ENCODE data around the gene ACOT11.
"Not testable (repeated sequence)": the region's sequence is repeated elsewhere in the genome, so short reads cannot be mapped to it uniquely, and the experiment has no call there.

The ACOT11 gene

DNA sequence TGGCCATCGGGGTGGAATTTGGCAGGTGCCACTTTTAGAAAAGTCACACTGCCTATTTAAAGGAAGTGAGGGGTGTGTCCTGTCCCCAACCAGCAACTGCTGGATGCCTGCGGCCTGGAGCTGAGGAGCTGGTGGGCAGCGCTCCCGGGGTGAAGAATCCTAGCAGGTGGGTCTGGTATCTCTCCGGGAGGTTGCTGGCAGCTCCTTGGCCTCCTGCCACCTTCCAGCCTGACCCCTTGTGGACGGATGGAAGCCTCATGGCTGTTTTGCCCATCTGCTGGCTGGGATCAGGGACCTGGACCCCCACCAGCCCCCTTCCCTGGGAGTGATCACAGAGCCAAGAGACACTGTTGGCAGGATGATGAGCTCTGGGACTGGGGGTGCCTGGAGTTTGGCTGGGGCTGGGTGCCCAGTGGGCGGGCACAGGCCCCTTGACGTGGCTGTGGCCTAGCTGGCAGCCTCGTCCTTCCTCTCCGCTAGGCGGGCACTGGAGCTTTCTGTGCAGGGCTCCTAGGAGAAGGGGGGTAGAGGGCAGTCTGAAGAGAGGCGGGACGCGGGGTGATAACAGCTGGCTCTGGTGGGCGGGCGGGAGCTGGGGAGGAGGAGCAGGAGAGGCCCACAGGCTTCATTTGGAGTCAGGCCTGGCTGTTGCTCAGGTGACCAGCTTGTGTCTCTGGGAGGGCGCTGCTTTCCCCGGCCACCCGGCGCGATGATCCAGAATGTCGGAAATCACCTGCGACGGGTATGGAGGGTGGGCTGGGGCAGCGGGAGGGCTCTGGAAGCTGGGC, at the start of gene ACOT11:
ACOT11 (plus strand) TSS at position 628 of the 788 bp plus-strand sequence; CDS start at position 710, 82 bp downstream.
- Mint-ChIP-seq H3K4me1 (ENCODE audit: low read depth) (peaks cover 5% of the 10 kb centered on the region), H3K4me3 (no peak within 1 kb of the TSS), H3K27ac (no peak within 1 kb of the TSS), H3K36me3 (ENCODE audit: low read depth) (no peaks in the 10 kb centered on the region), H3K27me3 (ENCODE audit: low read depth) (peaks cover 8% of the 10 kb centered on the region), H3K9me3 (no peaks in the 10 kb centered on the region)

DNA sequence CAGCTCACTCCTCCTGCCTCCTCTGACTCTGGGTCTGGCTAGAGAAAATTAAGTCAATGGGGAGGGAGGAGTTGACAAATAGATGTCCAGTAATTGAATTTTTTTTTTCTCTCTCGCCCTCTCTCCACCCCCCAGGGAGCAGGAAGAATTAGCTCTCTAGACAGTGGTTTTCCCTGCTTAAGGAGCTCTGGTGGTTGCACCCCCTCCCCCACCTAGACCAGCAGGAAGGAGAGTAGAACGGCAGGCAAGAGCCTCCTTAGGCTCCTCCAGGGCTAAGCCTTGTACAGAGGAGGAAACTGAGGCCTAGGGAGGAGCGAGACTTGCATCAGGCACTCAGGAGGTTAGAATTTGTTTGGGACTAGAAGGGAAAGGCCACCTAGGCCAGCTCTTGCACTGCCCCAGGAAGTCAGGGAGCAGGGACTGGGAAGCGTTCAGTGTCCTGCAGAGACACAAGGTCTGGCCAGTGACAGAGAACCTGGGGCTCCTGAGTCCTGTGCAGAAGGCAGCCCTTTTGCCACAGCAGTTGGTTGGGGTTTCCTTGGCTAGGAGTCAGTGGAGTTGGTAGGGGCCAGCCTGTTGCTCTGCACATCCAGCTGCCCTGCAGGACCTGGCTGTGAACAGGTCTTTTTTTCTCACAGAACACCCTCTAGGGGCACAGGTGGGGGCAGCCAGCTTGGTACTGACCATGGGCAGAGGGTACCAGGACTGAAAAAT, 49.5 kb upstream of the ACOT11 start:
- Mint-ChIP-seq H3K27me3 (ENCODE audit: low read depth) (peaks cover 58% of the 10 kb centered on the region), H3K4me1 (ENCODE audit: low read depth) (peaks cover 5% of the 10 kb centered on the region), H3K27ac (no peak overlapping the region), H3K4me3 (peak overlapping the region; percentile 58), H3K9me3 (no peaks in the 10 kb centered on the region), H3K36me3 (ENCODE audit: low read depth) (peaks cover 3% of the 10 kb centered on the region)

DNA sequence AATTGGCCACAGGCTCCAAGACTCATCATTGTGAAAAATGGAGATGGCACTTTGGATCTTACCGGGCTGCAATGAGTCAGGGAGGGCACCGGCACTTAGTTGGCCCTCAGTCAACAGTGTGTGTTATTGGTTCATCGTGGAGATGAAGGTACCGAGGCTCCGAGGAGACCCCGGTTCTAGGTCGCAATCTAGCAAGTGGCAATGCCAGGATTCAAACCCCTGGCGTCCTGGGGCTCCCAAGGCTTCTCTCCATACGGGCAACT, 49.0 kb upstream of the ACOT11 start:
- Mint-ChIP-seq H3K36me3 (ENCODE audit: low read depth) (peaks cover 3% of the 10 kb centered on the region), H3K27me3 (ENCODE audit: low read depth) (peaks cover 56% of the 10 kb centered on the region), H3K4me1 (ENCODE audit: low read depth) (peaks cover 5% of the 10 kb centered on the region), H3K9me3 (no peaks in the 10 kb centered on the region), H3K4me3 (peak overlapping the region; percentile 58), H3K27ac (no peak overlapping the region)

DNA sequence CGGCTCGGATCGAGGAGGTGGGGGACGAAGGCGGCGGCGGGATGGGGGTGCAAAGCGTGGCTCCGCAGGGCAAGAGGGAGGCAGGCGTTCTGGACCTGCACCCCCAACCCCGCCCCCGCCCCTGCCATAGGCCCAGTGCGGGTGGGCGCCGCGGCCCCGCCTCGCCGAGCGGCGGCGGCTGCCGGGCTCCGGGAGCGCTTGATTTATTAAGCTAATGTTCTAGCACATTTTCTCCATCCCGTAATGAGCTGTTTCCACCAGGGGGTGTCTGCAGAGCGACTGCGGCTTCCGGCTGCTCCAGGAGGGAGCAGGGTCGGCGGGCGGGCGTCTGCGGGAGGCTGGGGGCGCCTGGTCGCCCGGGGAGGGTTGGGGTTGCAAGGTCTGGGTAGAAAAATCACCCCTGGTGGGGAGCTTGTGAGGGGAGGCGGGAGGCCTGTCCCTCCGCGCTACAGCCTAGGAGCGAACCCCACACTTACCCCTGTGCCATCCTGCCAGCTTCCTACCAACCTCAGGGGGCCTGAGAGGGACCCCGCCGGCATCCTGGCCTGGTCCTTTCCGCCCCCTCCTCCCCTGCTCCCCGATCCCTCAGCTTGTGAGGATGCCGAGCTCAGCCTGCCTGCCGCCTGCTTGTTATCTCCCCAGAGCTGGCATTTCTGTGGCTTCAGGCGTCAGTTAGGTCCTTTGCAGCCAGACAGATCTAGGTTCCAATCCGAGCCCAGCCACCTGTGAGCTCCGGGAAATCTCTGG, 48.5 kb upstream of the ACOT11 start:
- no peaks in the 10 kb centered on the region for H3K9me3 Mint-ChIP-seq
- H3K27ac Mint-ChIP-seq, result no peak overlapping the region
- H3K4me1 Mint-ChIP-seq (ENCODE audit: low read depth), result peaks cover 5% of the 10 kb centered on the region
- H3K36me3 Mint-ChIP-seq (ENCODE audit: low read depth), result peaks cover 3% of the 10 kb centered on the region
- peaks cover 53% of the 10 kb centered on the region for H3K27me3 Mint-ChIP-seq (ENCODE audit: low read depth)
- peak overlapping the region; percentile 58 for H3K4me3 Mint-ChIP-seq

DNA sequence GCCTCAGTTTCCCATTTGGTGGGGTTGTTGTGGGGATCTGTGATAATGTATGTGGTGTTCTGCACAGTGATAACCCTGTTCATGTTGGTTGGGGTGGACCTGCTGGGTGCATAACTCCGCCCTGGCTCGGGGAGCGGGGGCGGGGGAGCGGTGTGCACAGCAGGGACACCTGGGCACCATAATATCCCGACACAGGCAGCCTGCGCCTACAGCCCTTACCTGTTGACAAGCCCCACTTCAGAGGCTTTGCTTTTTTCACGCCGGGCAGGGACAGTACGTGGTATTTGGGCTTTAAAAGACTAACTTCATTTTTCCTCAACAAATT, 48.0 kb upstream of the ACOT11 start:
- Mint-ChIP-seq H3K9me3 (no peaks in the 10 kb centered on the region), H3K4me1 (ENCODE audit: low read depth) (peaks cover 5% of the 10 kb centered on the region), H3K4me3 (no peak overlapping the region), H3K27me3 (ENCODE audit: low read depth) (peaks cover 50% of the 10 kb centered on the region), H3K27ac (no peak overlapping the region), H3K36me3 (ENCODE audit: low read depth) (peaks cover 3% of the 10 kb centered on the region)

DNA sequence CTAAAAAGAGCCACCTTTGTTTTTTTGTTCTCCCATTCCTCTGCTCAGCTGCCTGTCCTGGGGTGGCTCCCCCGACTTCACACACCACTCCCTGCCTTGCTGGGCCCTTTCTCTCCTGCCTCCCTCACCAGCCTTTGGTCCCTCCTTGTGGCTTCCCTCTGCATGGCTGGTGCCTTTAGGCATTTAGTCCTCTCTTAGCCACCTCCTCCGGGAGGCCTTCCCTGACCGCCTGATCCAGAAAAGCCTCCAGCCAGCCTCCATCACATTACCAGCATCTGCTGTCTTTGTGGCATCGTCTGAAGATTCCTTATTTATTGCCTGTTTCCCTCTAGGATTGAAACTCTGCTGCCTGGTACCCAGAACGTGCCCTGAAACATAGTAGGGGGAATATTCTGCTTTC, 46.2 kb upstream of the ACOT11 start:
- H3K9me3 Mint-ChIP-seq, result no peaks in the 10 kb centered on the region
- peaks cover 42% of the 10 kb centered on the region for H3K27me3 Mint-ChIP-seq (ENCODE audit: low read depth)
- no peak overlapping the region for H3K27ac Mint-ChIP-seq
- H3K4me3 Mint-ChIP-seq, result no peak overlapping the region
- peaks cover 5% of the 10 kb centered on the region for H3K4me1 Mint-ChIP-seq (ENCODE audit: low read depth)
- H3K36me3 Mint-ChIP-seq (ENCODE audit: low read depth), result peaks cover 3% of the 10 kb centered on the region

DNA sequence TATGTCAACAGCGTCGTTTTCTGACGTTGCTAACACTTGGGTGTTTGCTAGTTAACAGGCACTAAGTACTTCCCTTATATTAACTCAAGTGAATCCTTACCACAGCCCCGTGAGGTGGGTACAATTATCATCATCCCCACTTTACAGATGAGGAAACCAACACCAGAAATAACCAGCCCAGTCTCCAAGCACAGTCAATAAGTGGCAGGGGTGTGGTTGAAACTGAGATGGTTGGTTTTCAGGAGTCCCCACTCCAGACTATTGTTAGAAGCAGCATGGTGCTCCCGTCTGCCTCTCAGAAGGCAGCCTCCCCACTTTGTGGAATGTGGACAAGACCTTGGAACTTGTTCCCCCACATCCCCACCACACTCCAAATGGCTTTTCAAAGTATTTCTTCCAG, 45.7 kb upstream of the ACOT11 start:
- Mint-ChIP-seq H3K36me3 (ENCODE audit: low read depth) (peaks cover 3% of the 10 kb centered on the region), H3K4me3 (no peak overlapping the region), H3K9me3 (no peaks in the 10 kb centered on the region), H3K27ac (no peak overlapping the region), H3K27me3 (ENCODE audit: low read depth) (peaks cover 37% of the 10 kb centered on the region), H3K4me1 (ENCODE audit: low read depth) (peaks cover 5% of the 10 kb centered on the region)

DNA sequence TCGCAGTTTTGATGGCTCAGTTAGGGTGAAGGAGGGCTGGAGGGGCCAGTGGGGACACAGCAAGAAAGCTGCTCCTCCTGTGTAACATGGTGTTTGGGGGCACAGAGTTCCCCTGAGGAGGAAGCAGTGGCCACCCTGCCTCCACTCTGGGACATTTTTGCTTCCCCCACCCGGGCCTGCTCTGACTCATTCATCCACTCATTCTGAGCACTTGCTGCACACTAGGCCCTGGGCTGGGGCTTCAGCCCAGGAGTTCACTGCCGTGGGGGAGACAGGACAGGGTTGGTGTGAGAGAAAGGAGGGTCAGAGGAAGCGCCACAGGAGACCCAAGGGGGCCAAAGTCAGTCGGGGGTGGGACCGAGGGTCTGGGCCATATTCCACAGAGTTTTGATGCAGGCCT, 41.4 kb upstream of the ACOT11 start:
- Mint-ChIP-seq H3K4me3 (no peak overlapping the region), H3K27ac (no peak overlapping the region), H3K9me3 (no peaks in the 10 kb centered on the region), H3K36me3 (ENCODE audit: low read depth) (no peaks in the 10 kb centered on the region), H3K4me1 (ENCODE audit: low read depth) (no peaks in the 10 kb centered on the region), H3K27me3 (ENCODE audit: low read depth) (peaks cover 10% of the 10 kb centered on the region)

DNA sequence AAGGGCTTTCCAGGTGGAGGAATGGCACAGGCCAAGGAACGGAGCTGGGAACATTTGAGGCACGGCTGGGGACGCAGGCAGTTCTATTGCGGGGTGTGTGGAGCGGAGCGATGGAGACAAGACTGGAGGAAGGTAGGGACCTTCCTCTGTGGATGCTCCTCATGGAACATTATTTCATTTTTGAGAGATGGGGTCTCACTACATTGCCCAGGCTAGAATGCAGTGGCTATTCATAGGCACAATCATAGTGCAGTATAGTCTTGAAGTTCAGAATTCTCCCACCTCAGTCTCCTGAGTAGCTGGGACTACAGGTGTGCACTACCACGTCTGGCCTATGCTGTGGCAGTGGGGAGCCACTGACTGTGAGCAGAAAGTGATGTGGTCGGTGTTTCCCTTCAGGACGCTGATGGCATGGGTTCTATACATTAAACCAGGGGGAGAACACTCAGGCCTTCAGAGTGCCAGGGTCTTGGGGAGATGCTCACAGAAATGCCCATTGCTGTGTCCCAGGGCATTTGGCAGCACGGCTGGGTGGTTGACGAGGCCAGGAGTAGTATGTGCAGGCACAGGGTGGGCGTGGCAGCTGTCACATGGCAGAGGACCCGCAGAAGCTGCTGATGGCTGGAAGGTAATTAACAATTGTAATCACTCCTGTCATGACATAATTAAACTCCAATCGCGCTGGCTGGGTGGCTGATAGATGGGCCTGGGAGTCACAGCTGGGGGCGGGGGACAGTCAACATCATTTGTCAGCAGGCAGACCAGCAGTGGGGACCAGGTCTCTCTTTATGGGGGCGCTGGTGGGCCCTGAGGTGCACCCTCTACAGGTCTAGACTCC, 40.8 kb upstream of the ACOT11 start:
- Mint-ChIP-seq H3K4me3 (no peak overlapping the region), H3K27me3 (ENCODE audit: low read depth) (peaks cover 3% of the 10 kb centered on the region), H3K27ac (no peak overlapping the region), H3K4me1 (ENCODE audit: low read depth) (no peaks in the 10 kb centered on the region), H3K9me3 (no peaks in the 10 kb centered on the region), H3K36me3 (ENCODE audit: low read depth) (no peaks in the 10 kb centered on the region)

DNA sequence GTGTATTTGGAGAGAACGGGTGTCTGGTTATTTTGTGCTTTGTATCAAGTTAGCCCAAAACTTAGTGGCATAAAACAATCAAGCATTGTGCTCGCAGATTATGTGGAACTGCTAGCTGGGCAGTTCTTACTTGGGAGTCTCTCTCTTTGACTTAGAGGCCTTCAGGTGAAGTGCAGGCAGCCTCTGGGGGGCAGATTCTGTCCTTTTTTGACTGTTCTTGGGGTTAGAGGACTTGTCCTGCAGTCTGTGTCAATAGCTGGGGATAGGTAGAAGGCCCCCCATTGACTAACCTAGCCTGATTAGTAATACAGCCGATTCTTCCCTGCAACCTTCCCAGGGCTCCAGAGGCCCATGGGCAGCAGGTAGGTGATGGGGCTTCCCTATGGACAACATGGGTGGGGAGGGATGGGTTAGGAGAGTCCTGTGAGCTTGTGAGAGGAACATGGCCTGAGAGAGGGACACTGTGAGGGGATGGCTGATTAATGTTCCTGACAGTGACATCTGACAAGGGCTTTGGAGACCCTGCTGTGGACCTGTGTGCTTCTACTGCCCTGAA, 37.2 kb upstream of the ACOT11 start:
- no peaks in the 10 kb centered on the region for H3K9me3 Mint-ChIP-seq
- no peaks in the 10 kb centered on the region for H3K4me1 Mint-ChIP-seq (ENCODE audit: low read depth)
- H3K36me3 Mint-ChIP-seq (ENCODE audit: low read depth), result no peaks in the 10 kb centered on the region
- H3K27me3 Mint-ChIP-seq (ENCODE audit: low read depth), result no peaks in the 10 kb centered on the region
- H3K4me3 Mint-ChIP-seq, result no peak overlapping the region
- no peak overlapping the region for H3K27ac Mint-ChIP-seq

DNA sequence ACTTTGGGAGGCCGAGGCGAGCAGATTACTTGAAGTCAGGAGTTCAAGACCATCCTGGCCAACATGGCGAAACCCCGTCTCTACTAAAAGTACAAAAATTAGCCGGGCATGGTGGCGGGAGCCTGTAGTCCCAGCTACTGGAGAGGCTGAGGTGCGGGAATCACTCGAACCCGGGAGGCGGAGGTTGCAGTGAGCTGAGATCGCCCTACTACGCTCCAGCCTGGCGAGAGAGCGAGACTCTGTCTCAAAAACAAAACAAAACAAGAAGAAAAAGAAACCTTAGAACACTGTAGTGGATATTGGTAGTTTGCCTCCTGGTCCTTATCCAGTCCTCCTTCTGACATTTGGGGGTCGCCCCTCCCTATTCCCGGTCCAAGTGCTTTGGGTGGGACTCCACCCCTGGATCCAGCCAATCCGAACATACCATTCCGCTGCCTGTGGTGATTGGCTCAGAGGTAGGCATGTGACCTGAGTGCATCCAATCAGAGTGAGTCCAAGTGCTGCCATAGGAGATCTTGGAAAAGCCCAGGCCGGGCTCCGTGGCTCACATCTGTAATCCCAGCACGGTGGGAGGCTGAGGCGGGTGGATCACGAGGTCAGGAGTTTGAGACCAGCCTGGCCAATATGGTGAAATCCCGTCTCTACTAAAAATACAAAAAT, 34.0 kb upstream of the ACOT11 start:
- not testable (repeated sequence) for H3K4me3 Mint-ChIP-seq; H3K36me3 Mint-ChIP-seq (ENCODE audit: low read depth); H3K4me1 Mint-ChIP-seq (ENCODE audit: low read depth)

DNA sequence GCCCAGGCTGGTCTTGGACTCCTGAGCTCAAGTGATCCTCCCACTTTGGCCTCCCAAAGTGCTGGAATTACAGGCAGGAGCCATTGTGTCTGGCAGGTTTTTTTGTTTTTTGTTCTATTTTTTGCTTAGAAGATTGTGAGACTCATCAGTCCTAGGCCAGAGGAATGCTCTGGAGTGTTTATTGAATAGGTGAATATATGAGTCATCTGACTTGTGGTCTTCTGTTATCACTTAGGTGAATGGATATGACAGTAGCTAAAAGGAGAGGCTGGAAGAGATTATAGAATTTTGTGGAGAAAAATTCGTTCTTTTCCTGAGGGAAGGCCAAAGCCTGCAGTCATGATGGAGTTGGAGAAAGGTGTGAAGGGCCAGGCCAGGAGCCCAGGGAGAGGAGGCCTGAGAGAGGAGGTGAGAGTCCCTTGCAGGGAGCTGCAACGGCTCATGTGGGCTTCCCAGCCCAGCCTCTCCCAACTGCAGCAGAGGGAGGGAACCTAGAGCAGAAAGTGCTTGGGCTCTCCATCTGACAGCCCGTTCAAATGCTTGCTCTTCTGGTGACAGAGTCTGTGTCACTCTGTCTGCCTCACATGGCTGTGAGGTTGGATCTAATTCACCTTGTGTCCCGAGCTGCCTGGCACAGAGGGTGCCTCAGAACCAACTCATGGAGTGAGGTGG, 31.6 kb upstream of the ACOT11 start:
- Mint-ChIP-seq H3K9me3 (no peaks in the 10 kb centered on the region), H3K27me3 (ENCODE audit: low read depth) (peaks cover 4% of the 10 kb centered on the region), H3K36me3 (ENCODE audit: low read depth) (no peaks in the 10 kb centered on the region), H3K4me1 (ENCODE audit: low read depth) (no peaks in the 10 kb centered on the region), H3K27ac (no peak overlapping the region), H3K4me3 (no peak overlapping the region)

More for the DNA sequence above, 34.0 kb upstream of the ACOT11 start:
- not testable (repeated sequence) for H3K27me3 Mint-ChIP-seq (ENCODE audit: low read depth); H3K9me3 Mint-ChIP-seq; H3K27ac Mint-ChIP-seq

DNA sequence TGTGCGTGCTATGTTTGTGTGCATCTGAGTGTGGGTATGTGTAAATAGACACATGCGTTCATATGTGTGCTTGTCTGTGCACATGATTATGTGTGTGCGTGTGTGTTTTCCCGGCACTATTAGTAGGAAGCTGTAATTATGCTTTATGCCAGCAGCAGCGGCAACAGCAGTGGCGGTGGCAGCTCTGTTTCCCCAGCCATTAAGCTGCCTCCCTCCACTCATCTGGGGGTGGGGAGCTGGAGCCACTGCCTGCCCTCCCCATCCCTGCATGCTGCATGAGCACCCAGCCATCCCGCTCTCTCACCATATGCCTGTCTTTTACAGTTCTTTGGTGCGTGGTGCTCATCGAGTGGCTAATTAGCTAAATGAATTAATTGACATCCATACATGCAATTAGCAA, 30.5 kb upstream of the ACOT11 start:
- no peaks in the 10 kb centered on the region for H3K4me1 Mint-ChIP-seq (ENCODE audit: low read depth)
- peaks cover 4% of the 10 kb centered on the region for H3K27me3 Mint-ChIP-seq (ENCODE audit: low read depth)
- no peaks in the 10 kb centered on the region for H3K9me3 Mint-ChIP-seq
- no peak overlapping the region for H3K27ac Mint-ChIP-seq
- H3K36me3 Mint-ChIP-seq (ENCODE audit: low read depth), result no peaks in the 10 kb centered on the region
- H3K4me3 Mint-ChIP-seq, result no peak overlapping the region

All from T-helper 1 cell treated with Interleukin-12 subunit alpha and Interleukin-12 subunit beta and Interleukin-4 antibody, amounts not matched to agents 30 μg/mL and 1 μg/mL, for 36 hours (primary cell).